ENCODE results near the gene MUC2. TPM values are rescaled to one million over a fixed set of nuclear protein-coding genes. Genes with fewer than 3 reads are reported as not detected.

The MUC2 gene
- total RNA-seq, 4 donors from 2014 or later: 0.04 TPM; not detected in 3

GRCh38 chr11:1122664-1123002 lies 48.0 kb downstream of the MUC2 start:
- intact Hi-C loops (cut with DNase I): no loop called here
- Histone ChIP-seq H3K27me3 (peaks cover 0 to 77% (median 0%) of the 10 kb centered on the region in 4 donors), H3K4me3 (no peak overlapping the region), H3K36me3 (no peaks in the 10 kb centered on the region), H3K9me3 (no peaks in the 10 kb centered on the region), H3K4me1 (no peaks in the 10 kb centered on the region), H3K27ac (no peak overlapping the region)
- no peak for TF ChIP-seq POLR2A (IDR thresholded peaks at IDR 0.05)
- 59 to 75% methylated on average over 4 to 5 of the region's 7 CpGs for WGBS, 2 donors
- no peak for DNase-seq

- intact Hi-C loops (cut with DNase I): no loop called here
- Histone ChIP-seq H3K4me1 (no peaks in the 10 kb centered on the region), H3K4me3 (no peak overlapping the region), H3K9me3 (no peaks in the 10 kb centered on the region), H3K27me3 (peaks cover 0 to 79% (median 0%) of the 10 kb centered on the region in 4 donors), H3K27ac (no peak overlapping the region), H3K36me3 (no peaks in the 10 kb centered on the region)
- TF ChIP-seq POLR2A (IDR thresholded peaks at IDR 0.05) (no peak), CTCF (IDR thresholded peaks at IDR 0.05) (no peak)
- DNase-seq: no peak
- WGBS, 2 donors: no CpG with 5 or more reads among the region's 1 CpG
Measured at GRCh38 chr11:1123970-1124369, 49.3 kb downstream of the MUC2 start.

Other genes starting within 250 kb of the MUC2 start
- gene CRACR2B, start 247.0 kb upstream of the MUC2 start, total RNA-seq: 1 to 10 TPM in 3 of 4 donors, under 1 TPM in 1; 0.48 to 5.7 (median 3.5) TPM
- gene CD151, start 241.9 kb upstream of the MUC2 start, total RNA-seq: 100 to 1,000 TPM in 1 of 4 donors, 10 to 100 TPM in 3; 87.6 to 118 (median 94.0) TPM
- gene POLR2L, start 232.3 kb upstream of the MUC2 start, total RNA-seq: 10 to 100 TPM; 45.6 to 90.3 (median 64.7) TPM
- 10 to 100 TPM in 3 of 4 donors, 1 to 10 TPM in 1; 6.8 to 59.7 (median 19.0) TPM for gene TSPAN4, start 232.0 kb upstream of the MUC2 start, total RNA-seq
- gene CHID1, start 164.1 kb upstream of the MUC2 start, total RNA-seq: 10 to 100 TPM; 58.2 to 63.4 (median 61.3) TPM
- gene AP2A2, start 149.0 kb upstream of the MUC2 start, total RNA-seq: 10 to 100 TPM; 19.8 to 48.6 (median 28.5) TPM
- gene MUC6, start 38.2 kb upstream of the MUC2 start, total RNA-seq: under 1 TPM in 1 of 4 donors, not detected in 3; 0.19 TPM
- 1 to 10 TPM in 1 of 4 donors, under 1 TPM in 1, not detected in 2; under 0.01 to 1.5 TPM for gene MUC5AC, start 83.1 kb downstream of the MUC2 start, total RNA-seq
- gene MUC5B, start 148.2 kb downstream of the MUC2 start, total RNA-seq: 100 to 1,000 TPM in 1 of 4 donors, 1 to 10 TPM in 1, under 1 TPM in 2; 0.04 to 139 (median 1.6) TPM
- gene TOLLIP, start 234.8 kb downstream of the MUC2 start, total RNA-seq: 100 to 1,000 TPM in 1 of 4 donors, 10 to 100 TPM in 3; 53.0 to 106 (median 63.6) TPM